GM23338 (cell line): ENCODE data around the gene BHLHA9. TPM values are rescaled to one million over a fixed set of nuclear protein-coding genes. Genes with fewer than 3 reads are reported as not detected.

ENCODE experiments used
- ATAC-seq: fragments of 200-7000 bp; cut with Tn5 transposase; 3 replicates; pipeline ENCODE4 v1.9.1; 2020
- DNase-seq: peaks from one replicate; pipeline ENCODE4 v3.0.0-alpha.2; 2015; ENCODE audit warnings: low spot score
- H2AFZ ChIP-seq: fragments of 200-600 bp; sonication (generic); 2 replicates; pipeline ENCODE4 v1.8.0; 2016; ENCODE audit warnings: antibody characterized with exemption, mild to moderate bottlenecking, moderate library complexity
- H3F3A ChIP-seq: fragments of 200-600 bp; sonication (generic); replicated peaks from 2 replicates; pipeline ENCODE4 v1.8.0; 2017; ENCODE audit warnings: antibody characterized with exemption, mixed run types, low read depth
- H3K27ac ChIP-seq: fragments of 200-600 bp; sonication (generic); 2 replicates; pipeline ENCODE4 v1.6.1; 2016; ENCODE audit warnings: low read depth
- H3K27me3 ChIP-seq: fragments of 200-600 bp; sonication (generic); 2 replicates; pipeline ENCODE4 v1.8.0; 2016; ENCODE audit warnings: mild to moderate bottlenecking, mixed run types, moderate library complexity; ENCODE audit not compliant: insufficient read depth
- H3K36me3 ChIP-seq: fragments of 200-600 bp; sonication (generic); 2 replicates; pipeline ENCODE4 v1.8.0; 2016; ENCODE audit warnings: mild to moderate bottlenecking; ENCODE audit not compliant: insufficient read depth
- H3K4me1 ChIP-seq: fragments of 200-600 bp; sonication (generic); 2 replicates; pipeline ENCODE4 v1.8.0; 2016; ENCODE audit warnings: mild to moderate bottlenecking, moderate library complexity; ENCODE audit not compliant: insufficient read depth
- H3K4me2 ChIP-seq: fragments of 200-600 bp; sonication (generic); 2 replicates; pipeline ENCODE4 v1.7.1; 2017; ENCODE audit warnings: mixed run types
- H3K4me3 ChIP-seq: fragments of 200-600 bp; sonication (generic); 2 replicates; pipeline ENCODE4 v1.6.1; 2016; ENCODE audit warnings: mixed run types
- H3K79me2 ChIP-seq: fragments of 200-600 bp; sonication (generic); replicated peaks from 2 replicates; pipeline ENCODE4 v1.8.0; 2017; ENCODE audit warnings: mild to moderate bottlenecking; ENCODE audit not compliant: insufficient read depth
- H3K9me2 ChIP-seq: fragments of 200-600 bp; sonication (generic); 2 replicates; pipeline ENCODE4 v1.8.0; 2017; ENCODE audit not compliant: insufficient read depth
- H4K20me1 ChIP-seq: fragments of 200-600 bp; sonication (generic); replicated peaks from 2 replicates; pipeline ENCODE4 v1.8.0; 2017; ENCODE audit warnings: mild to moderate bottlenecking; ENCODE audit not compliant: insufficient read depth
- H3K27ac Mint-ChIP-seq: 2 replicates; pipeline ENCODE4 v1.8.0; 2020; ENCODE audit warnings: inconsistent platforms, mild to moderate bottlenecking, moderate library complexity, mixed read lengths
- H3K27me3 Mint-ChIP-seq: 3 replicates; pipeline ENCODE4 v1.8.0; 2022; ENCODE audit warnings: low read depth, mild to moderate bottlenecking, moderate library complexity, mixed read lengths, inconsistent platforms; ENCODE audit not compliant: insufficient read depth, poor library complexity
- H3K36me3 Mint-ChIP-seq: 3 replicates; pipeline ENCODE4 v1.8.0; 2021; ENCODE audit warnings: low read depth, mild to moderate bottlenecking, inconsistent platforms, moderate library complexity, mixed read lengths
- H3K4me1 Mint-ChIP-seq: 3 replicates; pipeline ENCODE4 v1.8.0; 2020; ENCODE audit warnings: mild to moderate bottlenecking, inconsistent platforms, mixed read lengths
- H3K4me3 Mint-ChIP-seq: 3 replicates; pipeline ENCODE4 v1.8.0; 2021; ENCODE audit warnings: moderate library complexity, mild to moderate bottlenecking, inconsistent platforms, mixed read lengths
- H3K9me3 Mint-ChIP-seq: 3 replicates; pipeline ENCODE4 v1.8.0; 2020; ENCODE audit warnings: moderate library complexity, mild to moderate bottlenecking, inconsistent platforms, mixed read lengths
- CREB1 ChIP-seq: fragments of 250-450 bp; sonication (Bioruptor Pico); IDR thresholded peaks from 2 replicates; pipeline ENCODE4 v1.5.0; 2020; ENCODE audit warnings: low read depth, mild to moderate bottlenecking, moderate library complexity
- CTCF ChIP-seq, 2 experiments: fragments of 200-600 bp in 1 of 2; sonication (generic) in 1 of 2; conservative IDR thresholded peaks; 2 replicates each; pipeline versions ENCODE4 v1.5.1 to v1.6.1; 2016 to 2017; ENCODE audit warnings: antibody characterized with exemption in 2 of 2, low read depth in 2 of 2, mild to moderate bottlenecking in 2 of 2, moderate library complexity in 1 of 2
- ETS1 ChIP-seq: IDR thresholded peaks from 2 replicates; pipeline ENCODE4 v1.6.1; 2016; ENCODE audit warnings: antibody characterized with exemption
- EZH2 ChIP-seq: fragments of 200-600 bp; sonication (generic); IDR thresholded peaks from one replicate; pipeline ENCODE4 v1.8.0; 2017; ENCODE audit warnings: antibody characterized with exemption, mild to moderate bottlenecking, low read depth; ENCODE audit not compliant: unreplicated experiment
- EZH2phosphoT487 ChIP-seq: fragments of 200-600 bp; sonication (generic); IDR thresholded peaks from one replicate; pipeline ENCODE4 v1.8.1; 2018; ENCODE audit warnings: antibody characterized with exemption; ENCODE audit not compliant: unreplicated experiment
- JUNB ChIP-seq: IDR thresholded peaks from one replicate; pipeline ENCODE4 v1.6.1; 2016; ENCODE audit warnings: antibody characterized with exemption; ENCODE audit not compliant: unreplicated experiment
- NANOG ChIP-seq: IDR thresholded peaks from 2 replicates; pipeline ENCODE4 v1.6.1; 2016; ENCODE audit warnings: antibody characterized with exemption, borderline replicate concordance
- POLR2AphosphoS5 ChIP-seq: IDR thresholded peaks from 2 replicates; pipeline ENCODE4 v1.6.1; 2016; ENCODE audit warnings: antibody characterized with exemption, low read depth
- REST ChIP-seq: IDR thresholded peaks from one replicate; pipeline ENCODE4 v1.6.1; 2018; ENCODE audit warnings: antibody characterized with exemption; ENCODE audit not compliant: unreplicated experiment
- STAT1 ChIP-seq: IDR thresholded peaks from one replicate; pipeline ENCODE4 v1.6.1; 2016; ENCODE audit warnings: antibody characterized with exemption; ENCODE audit not compliant: unreplicated experiment
- ZNF114 ChIP-seq: fragments of 250-450 bp; sonication (Bioruptor Pico); IDR thresholded peaks from 2 replicates; pipeline ENCODE4 v1.5.0; 2020; ENCODE audit warnings: mild to moderate bottlenecking, moderate library complexity
- ZNF331 ChIP-seq: fragments of 250-450 bp; sonication (Bioruptor Pico); IDR thresholded peaks from 2 replicates; pipeline ENCODE4 v1.5.0; 2020; ENCODE audit warnings: low read depth, mild to moderate bottlenecking, moderate library complexity
- ZNF462 ChIP-seq: fragments of 250-450 bp; sonication (Bioruptor Pico); IDR thresholded peaks from 2 replicates; pipeline ENCODE4 v1.5.0; 2020; ENCODE audit warnings: mild to moderate bottlenecking, moderate library complexity
- polyA plus RNA-seq: library from polyadenylated mRNA; unstranded; fragments of >200 nt; fragmentation: Nextera tagmentation; extraction: Ambion mirVana; gene quantifications from 2 replicates; pipeline ENCODE4 v1.2.1, GENCODE V29; 2016
- total RNA-seq: library from RNA; depleted of rRNA; stranded (reverse); fragments of >200 nt; shearing (Covaris generic); gene quantifications from 2 replicates; pipeline ENCODE4 v1.2.3, GENCODE V29; 2014

BHLHA9 gene
- total and polyA plus RNA-seq, 2 experiments from 2014 or later, result 0.39 to 2.3 TPM

GRCh38 chr17:1301546-1301945 lies 31.3 kb downstream of the BHLHA9 start:
- H3K27me3 ChIP-seq, result no peaks in the 10 kb centered on the region
- no peaks in the 10 kb centered on the region for H4K20me1 ChIP-seq
- DNase-seq (no peak), ATAC-seq (no peak)
- TF ChIP-seq EZH2 (no peak), ETS1 (no peak), REST (no peak), POLR2AphosphoS5 (no peak), ZNF331 (CRISPR knock-in tag) (no peak), ZNF114 (CRISPR knock-in tag) (no peak), STAT1 (no peak), JUNB (no peak), CTCF (conservative IDR thresholded peaks at IDR 0.05; ENCODE audit: low read depth in 2 of 2) (no peak), EZH2phosphoT487 (no peak), ZNF462 (CRISPR knock-in tag) (no peak), NANOG (no peak), CREB1 (CRISPR knock-in tag) (no peak)
- Mint-ChIP-seq H3K27ac (no peak overlapping the region), H3K4me3 (no peak overlapping the region), H3K36me3 (no peaks in the 10 kb centered on the region), H3K9me3 (no peaks in the 10 kb centered on the region), H3K4me1 (peaks cover 3% of the 10 kb centered on the region), H3K27me3 (peaks cover 9% of the 10 kb centered on the region)
- H3K36me3 ChIP-seq, result no peaks in the 10 kb centered on the region
- peak overlapping the region; percentile 56; the same call in 1 of the 2 replicates for H2AFZ ChIP-seq
- 0 out of 2 replicates have a peak, but pooled peaks cover 2% of the 10 kb centered on the region for H3F3A ChIP-seq
- no peaks in the 10 kb centered on the region for H3K9me2 ChIP-seq
- no peak overlapping the region for H3K4me2 ChIP-seq
- H3K27ac ChIP-seq, result no peak overlapping the region
- peaks cover 10% of the 10 kb centered on the region for H3K4me1 ChIP-seq
- H3K79me2 ChIP-seq, result no peaks in the 10 kb centered on the region
- H3K4me3 ChIP-seq, result no peak overlapping the region
